ENCODE results near the gene CYREN. TPM values are rescaled to one million over a fixed set of nuclear protein-coding genes. Genes with fewer than 3 reads are reported as not detected.
A peak's percentile ranks its signal among the peaks of the same experiment; 100 is the strongest.

The CYREN gene
- total and polyA plus RNA-seq, 2 of the 13 experiments (the other 11 are each of a cell fraction or from before 2014, with no cell fraction given): 20.7 to 60.7 TPM

DNA sequence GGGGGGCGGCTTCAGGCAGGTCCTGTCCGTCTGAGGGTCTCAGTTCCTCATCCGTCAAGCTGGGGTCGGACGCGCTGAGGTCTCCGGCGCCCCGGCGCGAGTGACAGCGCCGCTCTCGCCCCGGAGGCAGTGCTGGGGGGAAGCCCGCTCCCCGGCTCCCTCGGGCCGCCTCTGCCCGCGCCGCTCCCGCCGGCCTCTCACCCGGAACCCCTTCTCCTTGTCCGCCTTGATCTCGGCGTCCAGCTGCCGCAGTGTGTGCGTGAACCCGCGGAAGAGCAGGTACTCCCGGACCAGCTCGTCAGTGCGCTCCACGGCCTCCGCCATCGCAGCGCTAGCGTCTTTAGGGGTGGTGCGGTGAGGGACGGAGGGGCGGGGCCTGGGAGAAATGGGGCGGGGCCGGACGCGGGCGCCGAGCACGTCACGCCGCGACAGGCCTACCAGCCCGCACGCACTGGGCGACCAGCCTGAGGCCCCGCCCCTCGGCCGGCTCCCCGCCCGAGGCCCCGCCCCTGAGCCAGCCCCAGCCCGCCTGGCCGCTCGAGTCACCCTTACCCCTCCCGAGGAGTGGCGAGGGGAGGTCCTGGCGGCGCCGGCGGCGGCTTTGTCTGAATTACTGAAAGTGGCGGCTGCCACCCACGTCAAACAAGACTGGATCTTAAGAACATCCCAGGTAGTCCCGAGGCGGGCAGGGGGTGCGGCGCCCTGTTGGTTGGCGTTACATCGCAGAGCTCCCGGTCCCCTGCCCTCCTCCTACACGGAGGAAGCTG, 40.9 kb upstream of the CYREN start, which contains the start of gene WDR91 (continued):
- TF ChIP-seq, protein P1, sequence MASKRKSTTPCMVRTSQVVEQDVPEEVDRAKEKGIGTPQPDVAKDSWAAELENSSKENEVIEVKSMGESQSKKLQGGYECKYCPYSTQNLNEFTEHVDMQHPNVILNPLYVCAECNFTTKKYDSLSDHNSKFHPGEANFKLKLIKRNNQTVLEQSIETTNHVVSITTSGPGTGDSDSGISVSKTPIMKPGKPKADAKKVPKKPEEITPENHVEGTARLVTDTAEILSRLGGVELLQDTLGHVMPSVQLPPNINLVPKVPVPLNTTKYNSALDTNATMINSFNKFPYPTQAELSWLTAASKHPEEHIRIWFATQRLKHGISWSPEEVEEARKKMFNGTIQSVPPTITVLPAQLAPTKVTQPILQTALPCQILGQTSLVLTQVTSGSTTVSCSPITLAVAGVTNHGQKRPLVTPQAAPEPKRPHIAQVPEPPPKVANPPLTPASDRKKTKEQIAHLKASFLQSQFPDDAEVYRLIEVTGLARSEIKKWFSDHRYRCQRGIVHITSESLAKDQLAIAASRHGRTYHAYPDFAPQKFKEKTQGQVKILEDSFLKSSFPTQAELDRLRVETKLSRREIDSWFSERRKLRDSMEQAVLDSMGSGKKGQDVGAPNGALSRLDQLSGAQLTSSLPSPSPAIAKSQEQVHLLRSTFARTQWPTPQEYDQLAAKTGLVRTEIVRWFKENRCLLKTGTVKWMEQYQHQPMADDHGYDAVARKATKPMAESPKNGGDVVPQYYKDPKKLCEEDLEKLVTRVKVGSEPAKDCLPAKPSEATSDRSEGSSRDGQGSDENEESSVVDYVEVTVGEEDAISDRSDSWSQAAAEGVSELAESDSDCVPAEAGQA (IDR thresholded peaks at IDR 0.05; ENCODE audit: low read depth): no peak
- TF ChIP-seq, protein P1 (CRISPR knock-in tag; IDR thresholded peaks at IDR 0.05; ENCODE audit: borderline replicate concordance): no peak
- TF ChIP-seq ZBTB8A (CRISPR knock-in tag; IDR thresholded peaks at IDR 0.05; ENCODE audit: borderline replicate concordance, low read depth) (no peak), ELF3 (CRISPR knock-in tag; IDR thresholded peaks at IDR 0.05) (peak; percentile 37; the same call in 1 of the 2 replicates), ZNF367 (CRISPR knock-in tag; IDR thresholded peaks at IDR 0.05; ENCODE audit: borderline replicate concordance) (no peak), MAF1 (CRISPR knock-in tag; IDR thresholded peaks at IDR 0.05; ENCODE audit: borderline replicate concordance) (0 out of 2 replicates have a peak, but pooled peaks have one; percentile 30), DNMT3B (CRISPR knock-in tag; conservative IDR thresholded peaks at IDR 0.05) (no peak), ZNF230 (CRISPR knock-in tag; IDR thresholded peaks at IDR 0.05) (no peak), ZNF792 (CRISPR knock-in tag; IDR thresholded peaks at IDR 0.05) (no peak), HOXA3 (CRISPR knock-in tag; IDR thresholded peaks at IDR 0.05) (peak; percentile 45; the same call in 1 of the 2 replicates)
- TF ChIP-seq, protein P2, sequence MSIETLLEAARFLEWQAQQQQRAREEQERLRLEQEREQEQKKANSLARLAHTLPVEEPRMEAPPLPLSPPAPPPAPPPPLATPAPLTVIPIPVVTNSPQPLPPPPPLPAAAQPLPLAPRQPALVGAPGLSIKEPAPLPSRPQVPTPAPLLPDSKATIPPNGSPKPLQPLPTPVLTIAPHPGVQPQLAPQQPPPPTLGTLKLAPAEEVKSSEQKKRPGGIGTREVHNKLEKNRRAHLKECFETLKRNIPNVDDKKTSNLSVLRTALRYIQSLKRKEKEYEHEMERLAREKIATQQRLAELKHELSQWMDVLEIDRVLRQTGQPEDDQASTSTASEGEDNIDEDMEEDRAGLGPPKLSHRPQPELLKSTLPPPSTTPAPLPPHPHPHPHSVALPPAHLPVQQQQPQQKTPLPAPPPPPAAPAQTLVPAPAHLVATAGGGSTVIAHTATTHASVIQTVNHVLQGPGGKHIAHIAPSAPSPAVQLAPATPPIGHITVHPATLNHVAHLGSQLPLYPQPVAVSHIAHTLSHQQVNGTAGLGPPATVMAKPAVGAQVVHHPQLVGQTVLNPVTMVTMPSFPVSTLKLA (IDR thresholded peaks at IDR 0.05): no peak
- TF ChIP-seq, protein P3, sequence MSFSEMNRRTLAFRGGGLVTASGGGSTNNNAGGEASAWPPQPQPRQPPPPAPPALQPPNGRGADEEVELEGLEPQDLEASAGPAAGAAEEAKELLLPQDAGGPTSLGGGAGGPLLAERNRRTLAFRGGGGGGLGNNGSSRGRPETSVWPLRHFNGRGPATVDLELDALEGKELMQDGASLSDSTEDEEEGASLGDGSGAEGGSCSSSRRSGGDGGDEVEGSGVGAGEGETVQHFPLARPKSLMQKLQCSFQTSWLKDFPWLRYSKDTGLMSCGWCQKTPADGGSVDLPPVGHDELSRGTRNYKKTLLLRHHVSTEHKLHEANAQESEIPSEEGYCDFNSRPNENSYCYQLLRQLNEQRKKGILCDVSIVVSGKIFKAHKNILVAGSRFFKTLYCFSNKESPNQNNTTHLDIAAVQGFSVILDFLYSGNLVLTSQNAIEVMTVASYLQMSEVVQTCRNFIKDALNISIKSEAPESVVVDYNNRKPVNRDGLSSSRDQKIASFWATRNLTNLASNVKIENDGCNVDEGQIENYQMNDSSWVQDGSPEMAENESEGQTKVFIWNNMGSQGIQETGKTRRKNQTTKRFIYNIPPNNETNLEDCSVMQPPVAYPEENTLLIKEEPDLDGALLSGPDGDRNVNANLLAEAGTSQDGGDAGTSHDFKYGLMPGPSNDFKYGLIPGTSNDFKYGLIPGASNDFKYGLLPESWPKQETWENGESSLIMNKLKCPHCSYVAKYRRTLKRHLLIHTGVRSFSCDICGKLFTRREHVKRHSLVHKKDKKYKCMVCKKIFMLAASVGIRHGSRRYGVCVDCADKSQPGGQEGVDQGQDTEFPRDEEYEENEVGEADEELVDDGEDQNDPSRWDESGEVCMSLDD (CRISPR knock-in tag; IDR thresholded peaks at IDR 0.05; ENCODE audit: borderline replicate concordance): no peak
- TF ChIP-seq, protein P4, sequence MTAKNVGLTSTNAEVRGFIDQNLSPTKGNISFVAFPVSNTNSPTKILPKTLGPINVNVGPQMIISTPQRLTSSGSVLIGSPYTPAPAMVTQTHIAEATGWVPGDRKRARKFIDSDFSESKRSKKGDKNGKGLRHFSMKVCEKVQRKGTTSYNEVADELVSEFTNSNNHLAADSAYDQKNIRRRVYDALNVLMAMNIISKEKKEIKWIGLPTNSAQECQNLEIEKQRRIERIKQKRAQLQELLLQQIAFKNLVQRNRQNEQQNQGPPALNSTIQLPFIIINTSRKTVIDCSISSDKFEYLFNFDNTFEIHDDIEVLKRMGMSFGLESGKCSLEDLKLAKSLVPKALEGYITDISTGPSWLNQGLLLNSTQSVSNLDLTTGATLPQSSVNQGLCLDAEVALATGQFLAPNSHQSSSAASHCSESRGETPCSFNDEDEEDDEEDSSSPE (CRISPR knock-in tag; IDR thresholded peaks at IDR 0.05): 0 out of 2 replicates have a peak, but pooled peaks have one; percentile 31
